HepG2 (cell line): ENCODE results near the gene MATR3. TPM values are rescaled to one million over a fixed set of nuclear protein-coding genes. Genes with fewer than 3 reads are reported as not detected.
A peak's percentile ranks its signal among the peaks of the same experiment; 100 is the strongest.

Source experiments
- ATAD3A ChIP-seq: sonication (generic); formaldehyde crosslinking; IDR thresholded peaks from 2 replicates; pipeline ENCODE4 v1.4.0; 2020; ENCODE audit warnings: missing genetic modification reagents
- HDAC6 ChIP-seq: fragments of 200-600 bp; sonication (generic); IDR thresholded peaks from 2 replicates; pipeline ENCODE4 v1.7.0; 2017; ENCODE audit warnings: mild to moderate bottlenecking, antibody characterized with exemption, low read length, low read depth
- MEIS1 ChIP-seq: sonication (generic); formaldehyde crosslinking; IDR thresholded peaks from 2 replicates; pipeline ENCODE4 v1.9.0; 2021; ENCODE audit warnings: mild to moderate bottlenecking, missing genetic modification reagents, moderate library complexity, borderline replicate concordance
- NCOA5 ChIP-seq: sonication (generic); formaldehyde crosslinking; IDR thresholded peaks from 2 replicates; pipeline ENCODE4 v1.4.0; 2020; ENCODE audit warnings: missing genetic modification reagents
- REXO4 ChIP-seq: sonication (generic); formaldehyde crosslinking; IDR thresholded peaks from 2 replicates; pipeline ENCODE4 v1.8.0; 2022; ENCODE audit warnings: missing genetic modification reagents, mild to moderate bottlenecking, borderline replicate concordance
- SPEN ChIP-seq: sonication (generic); formaldehyde crosslinking; IDR thresholded peaks from 2 replicates; pipeline ENCODE4 v1.5.1; 2020; ENCODE audit warnings: low read depth, mild to moderate bottlenecking, missing genetic modification reagents
- ZBTB3 ChIP-seq: sonication (generic); formaldehyde crosslinking; IDR thresholded peaks from 2 replicates; pipeline ENCODE4 v1.4.0; 2020; ENCODE audit warnings: low read depth, mild to moderate bottlenecking, moderate library complexity, missing genetic modification reagents, borderline replicate concordance
- ZNF263 ChIP-seq: sonication (generic); formaldehyde crosslinking; IDR thresholded peaks from 2 replicates; pipeline ENCODE4 v1.4.0; 2020; ENCODE audit warnings: missing genetic modification reagents
- ZNF556 ChIP-seq: sonication (generic); formaldehyde crosslinking; IDR thresholded peaks from 2 replicates; pipeline ENCODE4 v1.4.0; 2020; ENCODE audit warnings: mild to moderate bottlenecking, missing genetic modification reagents, borderline replicate concordance
- polyA plus RNA-seq, 8 experiments: library from polyadenylated mRNA; depleted of rRNA in 3 of 8; stranded (reverse) in 7 of 8; unstranded in 1 of 8; fragments of >200 nt; fragmentation: Illumina TruSeq in 4 of 8; extraction: Trizol in 4 of 8; gene quantifications; 2 replicates each; pipeline versions ENCODE4 v1.2.1 to v1.2.3, GENCODE V29; 2011 to 2016; ENCODE audit warnings: low read depth in 4 of 8, missing spikeins in 1 of 8, mixed read lengths in 1 of 8; ENCODE audit not compliant: insufficient read depth in 1 of 8
- total RNA-seq, 5 experiments: library from RNA; depleted of rRNA; stranded (reverse); fragments of >200 nt; fragmentation: Illumina TruSeq; extraction: Trizol; gene quantifications; 2 replicates each; pipeline ENCODE4 v1.2.3, GENCODE V29; 2016; ENCODE audit warnings: low read depth in 1 of 5
- TF ChIP-seq, protein P1 (sequence below): sonication (generic); formaldehyde crosslinking; IDR thresholded peaks from 2 replicates; pipeline ENCODE4 v1.5.1; 2020; ENCODE audit warnings: missing genetic modification reagents, mild to moderate bottlenecking, borderline replicate concordance
- TF ChIP-seq, protein P2 (sequence below): sonication (generic); formaldehyde crosslinking; IDR thresholded peaks from 2 replicates; pipeline ENCODE4 v1.4.0; 2020; ENCODE audit warnings: low read depth, mild to moderate bottlenecking, missing genetic modification reagents
- TF ChIP-seq, protein P3 (sequence below): fragments of 450-650 bp; IDR thresholded peaks from 2 replicates; pipeline ENCODE4 v1.6.1; 2016
- TF ChIP-seq, protein P4 (sequence below): sonication (generic); formaldehyde crosslinking; IDR thresholded peaks from 2 replicates; pipeline ENCODE4 v1.5.0; 2020; ENCODE audit warnings: mild to moderate bottlenecking, low read depth, missing genetic modification reagents, borderline replicate concordance
- TF ChIP-seq, protein P5 (sequence below): sonication (generic); formaldehyde crosslinking; IDR thresholded peaks from 2 replicates; pipeline ENCODE4 v1.5.1; 2020; ENCODE audit warnings: missing genetic modification reagents, mild to moderate bottlenecking, borderline replicate concordance
- TF ChIP-seq, protein P6 (sequence below): sonication (generic); formaldehyde crosslinking; IDR thresholded peaks from 2 replicates; pipeline ENCODE4 v1.5.0; 2020; ENCODE audit warnings: missing genetic modification reagents
- TF ChIP-seq, protein P7 (sequence below): sonication (generic); formaldehyde crosslinking; IDR thresholded peaks from 2 replicates; pipeline ENCODE4 v1.5.1; 2020; ENCODE audit warnings: mild to moderate bottlenecking, missing genetic modification reagents

The MATR3 gene
- total and polyA plus RNA-seq, 2 of the 13 experiments (the other 11 are each of a cell fraction or from before 2014, with no cell fraction given) = 94.2 to 341 TPM

DNA sequence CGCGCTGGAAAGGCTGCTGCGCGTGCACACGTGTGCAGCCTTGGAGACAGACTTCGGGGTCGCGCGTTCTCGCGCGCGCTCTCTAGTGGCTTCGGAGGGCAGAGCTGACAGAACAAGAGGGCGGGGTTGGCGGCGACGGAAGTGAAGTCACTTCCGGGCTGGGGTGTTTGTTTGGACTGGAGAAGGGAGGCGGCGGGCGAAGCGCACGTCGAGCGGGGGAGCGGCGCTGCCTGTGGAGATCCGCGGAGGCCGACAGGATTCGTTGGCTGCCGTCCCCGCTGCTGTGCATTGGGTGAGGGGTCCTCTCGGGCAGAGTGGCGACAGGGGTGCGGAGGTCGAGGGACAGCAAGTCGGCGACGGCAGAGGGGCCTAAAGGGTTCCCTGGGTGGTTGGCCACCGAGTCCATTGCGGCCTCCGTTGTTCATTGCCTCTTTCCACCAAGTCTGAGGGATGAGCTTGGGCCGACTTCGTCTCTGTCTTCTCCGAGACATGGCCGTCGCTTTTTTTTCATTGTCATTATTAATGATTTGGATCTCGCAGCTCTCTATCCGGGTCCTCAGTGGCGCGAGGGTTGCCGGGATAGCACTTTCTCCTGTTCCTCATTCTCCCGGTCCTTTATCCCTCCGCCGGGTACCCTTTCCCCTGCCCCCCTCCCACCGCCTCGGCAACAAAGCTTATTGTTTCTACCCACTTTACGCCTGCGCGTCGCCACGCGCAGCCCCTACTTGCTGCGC, 48.3 kb downstream of the MATR3 start, which contains the start of gene PAIP2 (continued):
- TF ChIP-seq, protein P1, sequence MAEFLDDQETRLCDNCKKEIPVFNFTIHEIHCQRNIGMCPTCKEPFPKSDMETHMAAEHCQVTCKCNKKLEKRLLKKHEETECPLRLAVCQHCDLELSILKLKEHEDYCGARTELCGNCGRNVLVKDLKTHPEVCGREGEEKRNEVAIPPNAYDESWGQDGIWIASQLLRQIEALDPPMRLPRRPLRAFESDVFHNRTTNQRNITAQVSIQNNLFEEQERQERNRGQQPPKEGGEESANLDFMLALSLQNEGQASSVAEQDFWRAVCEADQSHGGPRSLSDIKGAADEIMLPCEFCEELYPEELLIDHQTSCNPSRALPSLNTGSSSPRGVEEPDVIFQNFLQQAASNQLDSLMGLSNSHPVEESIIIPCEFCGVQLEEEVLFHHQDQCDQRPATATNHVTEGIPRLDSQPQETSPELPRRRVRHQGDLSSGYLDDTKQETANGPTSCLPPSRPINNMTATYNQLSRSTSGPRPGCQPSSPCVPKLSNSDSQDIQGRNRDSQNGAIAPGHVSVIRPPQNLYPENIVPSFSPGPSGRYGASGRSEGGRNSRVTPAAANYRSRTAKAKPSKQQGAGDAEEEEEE (CRISPR knock-in tag) = no peak
- TF ChIP-seq, protein P2, sequence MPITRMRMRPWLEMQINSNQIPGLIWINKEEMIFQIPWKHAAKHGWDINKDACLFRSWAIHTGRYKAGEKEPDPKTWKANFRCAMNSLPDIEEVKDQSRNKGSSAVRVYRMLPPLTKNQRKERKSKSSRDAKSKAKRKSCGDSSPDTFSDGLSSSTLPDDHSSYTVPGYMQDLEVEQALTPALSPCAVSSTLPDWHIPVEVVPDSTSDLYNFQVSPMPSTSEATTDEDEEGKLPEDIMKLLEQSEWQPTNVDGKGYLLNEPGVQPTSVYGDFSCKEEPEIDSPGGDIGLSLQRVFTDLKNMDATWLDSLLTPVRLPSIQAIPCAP = no peak
- TF ChIP-seq REXO4 (no peak), ZBTB3 (CRISPR knock-in tag) (peak; percentile 75; the same call in 1 of the 2 replicates), ZNF556 (CRISPR knock-in tag) (peak; percentile 88), HDAC6 (no peak), MEIS1 (peak; percentile 91), NCOA5 (CRISPR knock-in tag) (no peak), ATAD3A (CRISPR knock-in tag) (0 out of 2 replicates have a peak, but pooled peaks have one; percentile 21), SPEN (CRISPR knock-in tag) (peak; percentile 67; the same call in 1 of the 2 replicates), ZNF263 (CRISPR knock-in tag) (no peak)
- TF ChIP-seq, protein P3, sequence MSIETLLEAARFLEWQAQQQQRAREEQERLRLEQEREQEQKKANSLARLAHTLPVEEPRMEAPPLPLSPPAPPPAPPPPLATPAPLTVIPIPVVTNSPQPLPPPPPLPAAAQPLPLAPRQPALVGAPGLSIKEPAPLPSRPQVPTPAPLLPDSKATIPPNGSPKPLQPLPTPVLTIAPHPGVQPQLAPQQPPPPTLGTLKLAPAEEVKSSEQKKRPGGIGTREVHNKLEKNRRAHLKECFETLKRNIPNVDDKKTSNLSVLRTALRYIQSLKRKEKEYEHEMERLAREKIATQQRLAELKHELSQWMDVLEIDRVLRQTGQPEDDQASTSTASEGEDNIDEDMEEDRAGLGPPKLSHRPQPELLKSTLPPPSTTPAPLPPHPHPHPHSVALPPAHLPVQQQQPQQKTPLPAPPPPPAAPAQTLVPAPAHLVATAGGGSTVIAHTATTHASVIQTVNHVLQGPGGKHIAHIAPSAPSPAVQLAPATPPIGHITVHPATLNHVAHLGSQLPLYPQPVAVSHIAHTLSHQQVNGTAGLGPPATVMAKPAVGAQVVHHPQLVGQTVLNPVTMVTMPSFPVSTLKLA = peak; percentile 84
- TF ChIP-seq, protein P4, sequence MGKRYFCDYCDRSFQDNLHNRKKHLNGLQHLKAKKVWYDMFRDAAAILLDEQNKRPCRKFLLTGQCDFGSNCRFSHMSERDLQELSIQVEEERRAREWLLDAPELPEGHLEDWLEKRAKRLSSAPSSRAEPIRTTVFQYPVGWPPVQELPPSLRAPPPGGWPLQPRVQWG (CRISPR knock-in tag) = no peak
- TF ChIP-seq, protein P5, sequence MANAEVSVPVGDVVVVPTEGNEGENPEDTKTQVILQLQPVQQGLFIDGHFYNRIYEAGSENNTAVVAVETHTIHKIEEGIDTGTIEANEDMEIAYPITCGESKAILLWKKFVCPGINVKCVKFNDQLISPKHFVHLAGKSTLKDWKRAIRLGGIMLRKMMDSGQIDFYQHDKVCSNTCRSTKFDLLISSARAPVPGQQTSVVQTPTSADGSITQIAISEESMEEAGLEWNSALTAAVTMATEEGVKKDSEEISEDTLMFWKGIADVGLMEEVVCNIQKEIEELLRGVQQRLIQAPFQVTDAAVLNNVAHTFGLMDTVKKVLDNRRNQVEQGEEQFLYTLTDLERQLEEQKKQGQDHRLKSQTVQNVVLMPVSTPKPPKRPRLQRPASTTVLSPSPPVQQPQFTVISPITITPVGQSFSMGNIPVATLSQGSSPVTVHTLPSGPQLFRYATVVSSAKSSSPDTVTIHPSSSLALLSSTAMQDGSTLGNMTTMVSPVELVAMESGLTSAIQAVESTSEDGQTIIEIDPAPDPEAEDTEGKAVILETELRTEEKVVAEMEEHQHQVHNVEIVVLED (CRISPR knock-in tag) = peak; percentile 70
- TF ChIP-seq, protein P6, sequence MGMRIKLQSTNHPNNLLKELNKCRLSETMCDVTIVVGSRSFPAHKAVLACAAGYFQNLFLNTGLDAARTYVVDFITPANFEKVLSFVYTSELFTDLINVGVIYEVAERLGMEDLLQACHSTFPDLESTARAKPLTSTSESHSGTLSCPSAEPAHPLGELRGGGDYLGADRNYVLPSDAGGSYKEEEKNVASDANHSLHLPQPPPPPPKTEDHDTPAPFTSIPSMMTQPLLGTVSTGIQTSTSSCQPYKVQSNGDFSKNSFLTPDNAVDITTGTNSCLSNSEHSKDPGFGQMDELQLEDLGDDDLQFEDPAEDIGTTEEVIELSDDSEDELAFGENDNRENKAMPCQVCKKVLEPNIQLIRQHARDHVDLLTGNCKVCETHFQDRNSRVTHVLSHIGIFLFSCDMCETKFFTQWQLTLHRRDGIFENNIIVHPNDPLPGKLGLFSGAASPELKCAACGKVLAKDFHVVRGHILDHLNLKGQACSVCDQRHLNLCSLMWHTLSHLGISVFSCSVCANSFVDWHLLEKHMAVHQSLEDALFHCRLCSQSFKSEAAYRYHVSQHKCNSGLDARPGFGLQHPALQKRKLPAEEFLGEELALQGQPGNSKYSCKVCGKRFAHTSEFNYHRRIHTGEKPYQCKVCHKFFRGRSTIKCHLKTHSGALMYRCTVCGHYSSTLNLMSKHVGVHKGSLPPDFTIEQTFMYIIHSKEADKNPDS = no peak
- TF ChIP-seq, protein P7, sequence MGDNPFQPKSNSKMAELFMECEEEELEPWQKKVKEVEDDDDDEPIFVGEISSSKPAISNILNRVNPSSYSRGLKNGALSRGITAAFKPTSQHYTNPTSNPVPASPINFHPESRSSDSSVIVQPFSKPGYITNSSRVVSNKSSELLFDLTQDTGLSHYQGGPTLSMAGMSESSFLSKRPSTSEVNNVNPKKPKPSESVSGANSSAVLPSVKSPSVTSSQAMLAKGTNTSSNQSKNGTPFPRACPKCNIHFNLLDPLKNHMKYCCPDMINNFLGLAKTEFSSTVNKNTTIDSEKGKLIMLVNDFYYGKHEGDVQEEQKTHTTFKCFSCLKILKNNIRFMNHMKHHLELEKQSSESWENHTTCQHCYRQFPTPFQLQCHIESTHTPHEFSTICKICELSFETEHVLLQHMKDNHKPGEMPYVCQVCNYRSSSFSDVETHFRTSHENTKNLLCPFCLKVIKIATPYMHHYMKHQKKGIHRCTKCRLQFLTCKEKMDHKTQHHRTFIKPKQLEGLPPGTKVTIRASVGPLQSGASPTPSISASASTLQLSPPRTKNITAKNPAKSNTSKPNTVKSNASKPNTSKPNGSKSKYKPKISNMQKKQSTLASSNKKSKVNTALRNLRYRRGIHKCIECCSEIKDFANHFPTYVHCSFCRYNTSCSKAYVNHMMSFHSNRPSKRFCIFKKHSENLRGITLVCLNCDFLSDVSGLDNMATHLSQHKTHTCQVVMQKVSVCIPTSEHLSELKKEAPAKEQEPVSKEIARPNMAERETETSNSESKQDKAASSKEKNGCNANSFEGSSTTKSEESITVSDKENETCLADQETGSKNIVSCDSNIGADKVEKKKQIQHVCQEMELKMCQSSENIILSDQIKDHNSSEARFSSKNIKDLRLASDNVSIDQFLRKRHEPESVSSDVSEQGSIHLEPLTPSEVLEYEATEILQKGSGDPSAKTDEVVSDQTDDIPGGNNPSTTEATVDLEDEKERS (CRISPR knock-in tag) = no peak
